H1 (cell line): ENCODE results near the gene AFAP1L2.

Experiments
- CEBPB ChIP-seq: IDR thresholded peaks from 2 replicates; pipeline ENCODE4 v1.6.1; 2012; ENCODE audit warnings: low read depth, low read length
- EP300 ChIP-seq, 2 experiments: IDR thresholded peaks; 1 replicate in 1 of 2; 2 replicates in 1 of 2; pipeline ENCODE4 v1.6.1; 2011 to 2012; ENCODE audit warnings: low read depth in 2 of 2, low read length in 2 of 2, mild to moderate bottlenecking in 2 of 2, borderline replicate concordance in 1 of 2, inconsistent platforms in 1 of 2, moderate library complexity in 1 of 2
- JUND ChIP-seq: IDR thresholded peaks from 2 replicates; pipeline ENCODE4 v1.6.1; 2011; ENCODE audit warnings: mild to moderate bottlenecking, improper control_type of control experiment, low read length
- SAP30 ChIP-seq: fragments of 300-600 bp; sonication (generic); IDR thresholded peaks from 2 replicates; pipeline ENCODE4 v1.7.1; 2012; ENCODE audit warnings: low read length, moderate library complexity, mild to moderate bottlenecking, inconsistent platforms; ENCODE audit not compliant: insufficient read depth, insufficient replicate concordance
- SP1 ChIP-seq: IDR thresholded peaks from 2 replicates; pipeline ENCODE4 v1.6.1; 2011; ENCODE audit warnings: low read depth, low read length
- TF ChIP-seq, protein P1 (sequence below), 3 experiments: IDR thresholded peaks; 1 replicate in 2 of 3; 2 replicates in 1 of 3; pipeline versions ENCODE4 v1.5.1 to v1.6.1; 2011; ENCODE audit warnings: low read length in 3 of 3, mild to moderate bottlenecking in 3 of 3, inconsistent platforms in 2 of 3, low read depth in 1 of 3, moderate library complexity in 1 of 3; ENCODE audit not compliant: insufficient read depth in 1 of 3; ENCODE audit errors: control extremely low read depth in 1 of 3
- TF ChIP-seq, protein P2 (sequence below): IDR thresholded peaks from 2 replicates; pipeline ENCODE4 v1.6.1; 2011; ENCODE audit warnings: low read length, improper control_type of control experiment

DNA sequence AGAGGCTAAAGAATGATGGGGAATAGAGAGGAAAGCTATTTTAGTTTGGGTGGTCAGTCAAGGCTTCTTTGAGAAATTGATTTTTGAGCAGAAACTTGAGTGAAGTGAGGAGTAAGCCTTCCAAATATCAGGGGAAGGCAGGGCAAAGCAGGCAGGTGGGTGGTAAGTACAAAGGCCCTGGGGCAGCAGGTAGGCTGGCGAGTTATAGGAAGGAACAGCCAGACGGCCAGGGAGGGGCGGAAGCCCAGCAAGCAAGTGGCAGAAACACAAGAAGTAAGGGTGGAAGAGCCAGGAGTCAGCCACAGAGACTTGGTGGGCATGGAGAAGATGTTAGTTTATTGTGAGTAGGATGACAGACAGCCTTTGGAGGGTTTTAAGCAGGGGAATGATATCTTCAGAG is 130.4 kb downstream of the AFAP1L2 start:
- TF ChIP-seq SAP30 (no peak), JUND (no peak), CEBPB (no peak), SP1 (no peak), EP300 (IDR thresholded peaks at IDR 0.05; ENCODE audit: borderline replicate concordance in 1 of 2, low read depth in 2 of 2, low read length in 2 of 2) (no peak)
- TF ChIP-seq, protein P1, sequence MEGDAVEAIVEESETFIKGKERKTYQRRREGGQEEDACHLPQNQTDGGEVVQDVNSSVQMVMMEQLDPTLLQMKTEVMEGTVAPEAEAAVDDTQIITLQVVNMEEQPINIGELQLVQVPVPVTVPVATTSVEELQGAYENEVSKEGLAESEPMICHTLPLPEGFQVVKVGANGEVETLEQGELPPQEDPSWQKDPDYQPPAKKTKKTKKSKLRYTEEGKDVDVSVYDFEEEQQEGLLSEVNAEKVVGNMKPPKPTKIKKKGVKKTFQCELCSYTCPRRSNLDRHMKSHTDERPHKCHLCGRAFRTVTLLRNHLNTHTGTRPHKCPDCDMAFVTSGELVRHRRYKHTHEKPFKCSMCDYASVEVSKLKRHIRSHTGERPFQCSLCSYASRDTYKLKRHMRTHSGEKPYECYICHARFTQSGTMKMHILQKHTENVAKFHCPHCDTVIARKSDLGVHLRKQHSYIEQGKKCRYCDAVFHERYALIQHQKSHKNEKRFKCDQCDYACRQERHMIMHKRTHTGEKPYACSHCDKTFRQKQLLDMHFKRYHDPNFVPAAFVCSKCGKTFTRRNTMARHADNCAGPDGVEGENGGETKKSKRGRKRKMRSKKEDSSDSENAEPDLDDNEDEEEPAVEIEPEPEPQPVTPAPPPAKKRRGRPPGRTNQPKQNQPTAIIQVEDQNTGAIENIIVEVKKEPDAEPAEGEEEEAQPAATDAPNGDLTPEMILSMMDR (IDR thresholded peaks at IDR 0.05; ENCODE audit: control extremely low read depth in 1 of 3, insufficient read depth in 1 of 3, low read depth in 1 of 3, low read length in 3 of 3), result no peak
- TF ChIP-seq, protein P2, sequence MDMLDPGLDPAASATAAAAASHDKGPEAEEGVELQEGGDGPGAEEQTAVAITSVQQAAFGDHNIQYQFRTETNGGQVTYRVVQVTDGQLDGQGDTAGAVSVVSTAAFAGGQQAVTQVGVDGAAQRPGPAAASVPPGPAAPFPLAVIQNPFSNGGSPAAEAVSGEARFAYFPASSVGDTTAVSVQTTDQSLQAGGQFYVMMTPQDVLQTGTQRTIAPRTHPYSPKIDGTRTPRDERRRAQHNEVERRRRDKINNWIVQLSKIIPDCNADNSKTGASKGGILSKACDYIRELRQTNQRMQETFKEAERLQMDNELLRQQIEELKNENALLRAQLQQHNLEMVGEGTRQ, result no peak
